HAP-1 (cell line): ENCODE results near the gene WDR33.

Experiments used
- DNase-seq, 2 experiments: peaks; one replicate each; pipeline ENCODE4 v3.0.0-alpha.2; 2016 to 2020; ENCODE audit warnings: low spot score in 2 of 2
- H3K27me3 ChIP-seq: fragments of 250-450 bp; sonication (Bioruptor Pico); 2 replicates; pipeline ENCODE4 v1.5.1; 2020; ENCODE audit warnings: low read depth, mild to moderate bottlenecking, moderate library complexity
- H3K36me3 ChIP-seq: fragments of 250-450 bp; sonication (Bioruptor Pico); replicated peaks from 2 replicates; pipeline ENCODE4 v1.5.1; 2020; ENCODE audit warnings: mild to moderate bottlenecking
- H3K4me1 ChIP-seq: fragments of 250-450 bp; sonication (Bioruptor Pico); 2 replicates; pipeline ENCODE4 v1.5.1; 2020; ENCODE audit warnings: mild to moderate bottlenecking
- H3K4me3 ChIP-seq: fragments of 250-450 bp; sonication (Bioruptor Pico); 2 replicates; pipeline ENCODE4 v1.5.1; 2020; ENCODE audit warnings: mild to moderate bottlenecking, moderate library complexity
- H3K9me3 ChIP-seq: fragments of 250-450 bp; sonication (Bioruptor Pico); 2 replicates; pipeline ENCODE4 v1.5.1; 2020; ENCODE audit warnings: mild to moderate bottlenecking, moderate library complexity
- in situ Hi-C: fragments of 300-500 bp; cut with MboI; formaldehyde crosslinking; loops from 3 replicates; pipeline ENCODE4 v1.14.3; 2020; ENCODE audit warnings: low sequenced_read_pairs, inconsistent platforms, mixed read lengths

The WDR33 gene

GRCh38 chr2:127735537-127736399 is 75.2 kb downstream of the WDR33 start:
- in situ Hi-C loops = no loop called here
- DNase-seq = no peak
- no peaks in the 10 kb centered on the region for H3K9me3 ChIP-seq
- H3K4me1 ChIP-seq = no peaks in the 10 kb centered on the region
- no peak overlapping the region for H3K4me3 ChIP-seq
- 0 out of 2 replicates have a peak, but pooled peaks cover 2% of the 10 kb centered on the region for H3K27me3 ChIP-seq
- H3K36me3 ChIP-seq = peaks cover 12% of the 10 kb centered on the region; the same call in 1 of the 2 replicates

GRCh38 chr2:127735044-127735443 is 75.9 kb downstream of the WDR33 start:
- Histone ChIP-seq H3K27me3 (0 out of 2 replicates have a peak, but pooled peaks cover 2% of the 10 kb centered on the region), H3K4me1 (no peaks in the 10 kb centered on the region), H3K36me3 (peaks cover 5% of the 10 kb centered on the region; the same call in 1 of the 2 replicates), H3K4me3 (no peak overlapping the region), H3K9me3 (no peaks in the 10 kb centered on the region)
- in situ Hi-C loops = no loop called here
- no peak for DNase-seq

DNA sequence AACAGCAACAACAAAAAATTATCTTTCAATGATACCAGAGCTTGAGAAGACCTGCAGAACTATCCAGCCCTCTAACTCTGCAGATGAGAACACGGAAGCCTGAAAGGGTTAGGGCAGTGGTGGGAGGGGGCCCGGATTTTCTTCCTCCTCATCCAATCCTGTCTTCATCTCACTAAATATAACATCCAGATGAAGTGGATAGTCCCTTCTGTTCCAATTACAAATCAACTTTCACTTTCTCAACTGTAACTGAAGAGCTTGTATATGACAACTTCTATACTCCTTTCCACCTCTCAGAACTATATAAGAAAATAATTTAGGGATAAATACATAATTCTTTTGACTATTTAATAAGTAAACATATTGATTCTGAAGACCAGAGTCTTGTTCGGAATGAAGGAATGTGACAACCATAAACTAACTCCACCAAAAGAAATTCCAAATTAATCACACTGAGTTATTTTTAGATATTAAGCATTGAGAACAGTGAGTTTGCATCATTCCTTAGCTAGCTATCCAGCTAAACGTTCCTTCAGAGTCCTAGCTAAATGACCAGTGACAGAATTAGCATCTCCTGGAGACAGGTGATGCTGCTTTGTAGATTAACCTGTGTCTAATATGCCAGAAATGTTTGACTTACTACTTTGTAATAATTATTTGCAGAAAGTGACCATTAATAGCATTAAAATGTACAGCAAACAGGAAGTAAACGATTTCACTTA is 77.0 kb downstream of the WDR33 start:
- Histone ChIP-seq H3K36me3 (peaks cover 5% of the 10 kb centered on the region; the same call in 1 of the 2 replicates), H3K27me3 (0 out of 2 replicates have a peak, but pooled peaks cover 2% of the 10 kb centered on the region), H3K4me3 (no peak overlapping the region), H3K9me3 (no peaks in the 10 kb centered on the region), H3K4me1 (peaks cover 2% of the 10 kb centered on the region; the same call in 1 of the 2 replicates)
- in situ Hi-C loops = no loop called here
- no peak for DNase-seq

- Histone ChIP-seq H3K9me3 (no peaks in the 10 kb centered on the region), H3K4me3 (no peak overlapping the region), H3K27me3 (0 out of 2 replicates have a peak, but pooled peaks cover 2% of the 10 kb centered on the region), H3K4me1 (peaks cover 2% of the 10 kb centered on the region; the same call in 1 of the 2 replicates), H3K36me3 (peaks cover 5% of the 10 kb centered on the region; the same call in 1 of the 2 replicates)
- DNase-seq = no peak
- in situ Hi-C loops = no loop called here
These were observed 77.7 kb downstream of the WDR33 start for GRCh38 chr2:127733113-127733815.

DNA sequence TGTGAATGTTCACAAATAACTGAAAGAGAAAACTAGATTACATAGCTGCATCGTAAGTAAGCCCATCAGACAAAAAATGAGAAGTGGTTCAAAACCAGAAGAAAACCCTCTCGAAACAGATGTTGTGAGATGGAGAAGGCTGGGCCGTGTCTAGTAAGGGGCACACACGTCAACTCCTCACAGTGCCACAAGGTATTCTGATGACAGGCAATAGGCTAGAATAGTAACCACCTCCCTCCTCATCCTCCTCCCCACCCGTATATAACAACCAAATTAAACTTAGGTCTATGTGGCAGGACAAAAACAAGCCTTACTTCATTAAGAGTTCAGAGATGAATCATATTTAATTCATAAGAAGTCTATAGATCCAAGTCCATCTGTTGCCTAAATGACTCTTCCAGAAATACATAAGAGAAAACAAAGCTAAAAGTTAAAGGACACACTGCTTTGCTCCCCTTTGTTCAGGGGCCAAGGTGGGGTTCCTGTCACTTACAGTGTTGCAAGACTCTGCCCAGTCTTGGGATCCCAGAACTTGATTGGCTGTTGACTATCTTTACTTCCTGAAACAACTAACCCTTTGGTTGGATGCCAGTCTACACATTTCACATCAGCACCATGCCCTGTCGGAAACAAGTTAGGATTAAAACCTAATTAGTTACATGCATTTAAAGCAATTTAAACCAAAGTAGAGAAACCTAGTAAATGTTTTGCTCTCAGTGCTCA is 84.7 kb downstream of the WDR33 start:
- Histone ChIP-seq H3K36me3 (peaks cover 28% of the 10 kb centered on the region), H3K4me1 (peaks cover 2% of the 10 kb centered on the region; the same call in 1 of the 2 replicates), H3K27me3 (no peaks in the 10 kb centered on the region), H3K9me3 (no peaks in the 10 kb centered on the region), H3K4me3 (no peak overlapping the region)
- in situ Hi-C loops = no loop called here
- DNase-seq = no peak

- H3K36me3 ChIP-seq = peaks cover 62% of the 10 kb centered on the region
- no peaks in the 10 kb centered on the region for H3K9me3 ChIP-seq
- H3K27me3 ChIP-seq = no peaks in the 10 kb centered on the region
- in situ Hi-C loops = no loop called here
- H3K4me1 ChIP-seq = no peaks in the 10 kb centered on the region
- DNase-seq = no peak
- no peak overlapping the region for H3K4me3 ChIP-seq
These were observed 88.2 kb downstream of the WDR33 start for GRCh38 chr2:127722807-127723206.

- Histone ChIP-seq H3K36me3 (peaks cover 63% of the 10 kb centered on the region), H3K9me3 (no peaks in the 10 kb centered on the region), H3K4me1 (no peaks in the 10 kb centered on the region), H3K27me3 (no peaks in the 10 kb centered on the region), H3K4me3 (no peak overlapping the region)
- DNase-seq = no peak
- in situ Hi-C loops = no loop called here
These were observed 89.0 kb downstream of the WDR33 start for GRCh38 chr2:127721978-127722355.

GRCh38 chr2:127721311-127721977 is 89.5 kb downstream of the WDR33 start:
- Histone ChIP-seq H3K36me3 (peaks cover 68% of the 10 kb centered on the region), H3K4me3 (no peak overlapping the region), H3K9me3 (no peaks in the 10 kb centered on the region), H3K27me3 (no peaks in the 10 kb centered on the region), H3K4me1 (no peaks in the 10 kb centered on the region)
- no peak for DNase-seq
- in situ Hi-C loops = no loop called here

GRCh38 chr2:127719301-127720218 is 91.4 kb downstream of the WDR33 start:
- Histone ChIP-seq H3K4me3 (no peak overlapping the region), H3K36me3 (peaks cover 68% of the 10 kb centered on the region), H3K9me3 (no peaks in the 10 kb centered on the region), H3K4me1 (no peaks in the 10 kb centered on the region), H3K27me3 (no peaks in the 10 kb centered on the region)
- no peak for DNase-seq
- in situ Hi-C loops = no loop called here

DNA sequence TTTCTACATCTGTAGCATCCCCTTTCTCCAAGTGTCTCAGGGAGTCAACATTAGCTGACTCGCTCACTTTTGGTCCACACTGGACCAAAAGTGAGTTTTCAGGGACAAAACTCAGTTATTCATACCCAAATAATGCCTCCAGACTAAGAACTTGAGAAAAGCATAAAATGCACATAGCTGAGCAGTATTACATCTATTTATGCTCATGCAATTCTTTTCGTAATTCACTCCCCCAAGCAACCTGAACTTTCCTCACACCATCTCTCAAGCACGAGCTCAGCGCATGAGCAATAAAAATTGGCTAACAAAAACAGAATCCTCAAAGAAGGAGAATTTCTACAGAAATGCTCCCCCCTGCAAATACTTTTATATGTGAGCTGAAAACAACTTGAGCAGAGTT is 92.7 kb downstream of the WDR33 start:
- Histone ChIP-seq H3K4me3 (no peak overlapping the region), H3K9me3 (no peaks in the 10 kb centered on the region), H3K36me3 (peaks cover 74% of the 10 kb centered on the region), H3K27me3 (no peaks in the 10 kb centered on the region), H3K4me1 (no peaks in the 10 kb centered on the region)
- no peak for DNase-seq
- in situ Hi-C loops = no loop called here

DNA sequence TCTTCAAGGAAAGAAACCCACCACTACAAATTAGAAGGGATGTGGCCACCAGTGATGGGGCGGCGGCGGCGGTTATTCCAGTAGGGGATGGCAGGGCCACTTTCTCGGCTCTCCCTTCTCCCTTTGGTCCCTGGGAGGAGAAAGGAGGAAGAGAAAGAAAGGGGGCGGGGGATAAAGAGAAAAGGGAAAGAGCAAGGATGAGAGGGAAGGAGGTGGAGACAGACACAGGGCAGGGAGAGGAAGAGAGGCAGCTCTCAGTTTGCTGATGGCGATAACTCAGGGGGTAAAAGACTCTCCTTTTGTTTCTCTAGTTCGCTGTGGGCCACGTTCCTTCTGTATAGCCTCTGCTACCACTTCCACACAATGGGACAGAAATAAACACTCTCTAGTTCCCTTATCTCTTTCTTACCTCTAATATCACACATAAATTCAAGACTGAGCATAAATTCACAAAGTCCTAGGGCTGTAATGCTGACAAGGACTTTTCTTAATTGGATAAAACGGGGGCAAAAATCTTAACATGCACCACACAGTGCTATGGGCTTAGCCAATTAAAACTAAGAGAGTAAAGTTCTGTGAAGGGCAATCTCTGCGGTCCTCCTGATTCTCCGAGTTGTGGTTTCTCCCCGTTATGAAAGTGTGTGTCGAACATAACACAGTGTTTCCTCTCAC is 95.1 kb downstream of the WDR33 start:
- Histone ChIP-seq H3K36me3 (peaks cover 58% of the 10 kb centered on the region), H3K27me3 (no peaks in the 10 kb centered on the region), H3K9me3 (no peaks in the 10 kb centered on the region), H3K4me3 (no peak overlapping the region), H3K4me1 (no peaks in the 10 kb centered on the region)
- no peak for DNase-seq
- in situ Hi-C loops = no loop called here
